ENCODE data around the gene NUTF2.

- TF ChIP-seq, protein P1, sequence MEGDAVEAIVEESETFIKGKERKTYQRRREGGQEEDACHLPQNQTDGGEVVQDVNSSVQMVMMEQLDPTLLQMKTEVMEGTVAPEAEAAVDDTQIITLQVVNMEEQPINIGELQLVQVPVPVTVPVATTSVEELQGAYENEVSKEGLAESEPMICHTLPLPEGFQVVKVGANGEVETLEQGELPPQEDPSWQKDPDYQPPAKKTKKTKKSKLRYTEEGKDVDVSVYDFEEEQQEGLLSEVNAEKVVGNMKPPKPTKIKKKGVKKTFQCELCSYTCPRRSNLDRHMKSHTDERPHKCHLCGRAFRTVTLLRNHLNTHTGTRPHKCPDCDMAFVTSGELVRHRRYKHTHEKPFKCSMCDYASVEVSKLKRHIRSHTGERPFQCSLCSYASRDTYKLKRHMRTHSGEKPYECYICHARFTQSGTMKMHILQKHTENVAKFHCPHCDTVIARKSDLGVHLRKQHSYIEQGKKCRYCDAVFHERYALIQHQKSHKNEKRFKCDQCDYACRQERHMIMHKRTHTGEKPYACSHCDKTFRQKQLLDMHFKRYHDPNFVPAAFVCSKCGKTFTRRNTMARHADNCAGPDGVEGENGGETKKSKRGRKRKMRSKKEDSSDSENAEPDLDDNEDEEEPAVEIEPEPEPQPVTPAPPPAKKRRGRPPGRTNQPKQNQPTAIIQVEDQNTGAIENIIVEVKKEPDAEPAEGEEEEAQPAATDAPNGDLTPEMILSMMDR (conservative IDR thresholded peaks at IDR 0.05): no peak
- TF ChIP-seq ZFX (IDR thresholded peaks at IDR 0.05): no peak
Measured at GRCh38 chr16:67807148-67807682, 39.5 kb upstream of the NUTF2 start.
